NCI-H1105 (cell line): ENCODE measurements around the gene SELENOO.
A peak's percentile ranks its signal among the peaks of the same experiment; 100 is the strongest.

ENCODE experiments used
- DNase-seq: peaks from one replicate; lab custom pipeline; 2025; lab: John Stamatoyannopoulos, UW

Gene SELENOO

DNA sequence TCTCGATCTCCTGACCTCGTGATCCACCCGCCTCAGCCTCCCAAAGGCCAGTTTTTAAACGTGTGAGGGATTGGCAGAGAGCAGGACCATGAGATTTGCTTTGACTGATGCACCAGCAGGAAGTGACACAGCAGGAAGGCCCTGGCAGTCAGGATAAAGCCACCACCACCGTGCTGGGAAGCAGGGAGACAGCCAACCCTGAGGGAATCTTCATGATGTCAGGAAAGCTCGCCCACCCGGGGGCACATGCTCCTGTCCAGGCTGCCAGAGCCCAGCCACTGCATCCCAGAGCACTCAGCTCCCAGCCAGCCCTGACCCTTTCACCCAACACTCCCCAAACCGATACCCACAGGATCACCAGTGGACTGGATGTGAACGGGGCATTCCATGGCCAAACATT is 37.9 kb downstream of the SELENOO start:
- DNase-seq: no peak

DNA sequence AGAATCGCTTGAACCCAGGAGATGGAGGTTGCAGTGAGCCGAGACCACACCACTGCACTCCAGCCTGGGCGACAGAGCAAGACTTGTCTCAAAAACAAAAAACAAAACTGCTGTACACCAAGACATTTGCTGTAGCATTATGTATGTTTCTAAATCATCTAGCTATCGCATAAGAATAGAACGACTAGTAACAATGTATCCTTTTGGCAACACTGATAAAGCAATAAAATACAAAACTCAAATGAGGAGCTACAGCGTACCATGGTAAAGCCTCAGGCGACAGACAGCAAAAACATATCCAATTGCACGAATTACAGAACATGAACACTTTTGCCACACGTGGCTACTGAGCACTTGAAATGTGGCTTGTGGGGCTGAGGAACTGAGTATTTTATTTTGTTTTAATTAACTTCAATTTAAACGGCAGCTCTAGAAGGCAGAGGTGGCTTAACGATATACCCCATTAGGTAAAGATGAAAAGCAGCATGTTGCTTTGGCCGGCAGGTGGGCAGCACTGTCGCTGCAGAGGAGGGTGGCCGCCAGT is 41.7 kb downstream of the SELENOO start:
- DNase-seq: no peak

GRCh38 chr22:50243685-50244419 is 43.0 kb downstream of the SELENOO start:
- DNase-seq: no peak

DNA sequence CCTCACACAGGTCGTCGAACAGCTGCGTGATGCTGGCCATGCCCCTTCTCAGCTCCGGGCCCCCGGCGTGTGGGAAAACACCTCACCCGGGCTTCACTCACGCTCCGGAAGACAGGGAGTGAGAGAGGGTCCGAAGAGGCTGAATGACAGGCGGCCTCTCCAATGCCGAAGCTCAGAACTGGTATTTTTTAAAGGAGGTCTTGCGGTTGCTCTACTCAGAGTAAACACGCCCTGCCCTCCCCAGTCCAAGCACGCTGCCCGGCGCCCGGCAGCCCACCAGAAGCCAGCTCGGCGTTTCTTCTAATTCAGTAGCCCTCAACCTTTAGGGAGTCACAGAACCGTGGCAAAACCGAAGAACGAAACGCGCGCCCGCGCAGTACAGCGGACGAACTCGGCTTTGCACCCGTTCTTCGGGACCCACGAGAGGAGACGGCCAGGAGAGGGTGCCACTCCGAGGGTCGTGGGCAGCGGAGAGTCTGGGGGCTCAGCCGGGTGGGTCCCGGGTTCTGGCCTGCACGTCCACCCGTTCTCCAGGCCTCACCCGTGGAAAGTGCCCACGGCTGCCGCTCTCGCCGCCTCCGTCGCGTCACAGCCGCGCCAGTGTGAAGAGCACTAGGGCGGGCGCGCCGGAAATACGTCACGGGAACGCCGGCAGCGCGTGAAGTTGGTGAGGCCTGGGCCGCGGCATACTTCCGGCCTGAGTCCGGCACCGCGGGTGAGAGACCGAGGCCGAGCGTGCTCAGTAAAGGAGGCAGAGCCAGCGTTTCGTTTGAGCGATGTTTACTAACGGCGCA is 43.8 kb downstream of the SELENOO start, which contains the start of gene TUBGCP6:
Gene TUBGCP6, minus strand, starts transcription at position 604 of the 794 bp plus-strand sequence. Its CDS starts 564 bp downstream, at position 40.
- peak; percentile 84 for DNase-seq

GRCh38 chr22:50245214-50246072 is 44.6 kb downstream of the SELENOO start:
- no peak for DNase-seq

DNA sequence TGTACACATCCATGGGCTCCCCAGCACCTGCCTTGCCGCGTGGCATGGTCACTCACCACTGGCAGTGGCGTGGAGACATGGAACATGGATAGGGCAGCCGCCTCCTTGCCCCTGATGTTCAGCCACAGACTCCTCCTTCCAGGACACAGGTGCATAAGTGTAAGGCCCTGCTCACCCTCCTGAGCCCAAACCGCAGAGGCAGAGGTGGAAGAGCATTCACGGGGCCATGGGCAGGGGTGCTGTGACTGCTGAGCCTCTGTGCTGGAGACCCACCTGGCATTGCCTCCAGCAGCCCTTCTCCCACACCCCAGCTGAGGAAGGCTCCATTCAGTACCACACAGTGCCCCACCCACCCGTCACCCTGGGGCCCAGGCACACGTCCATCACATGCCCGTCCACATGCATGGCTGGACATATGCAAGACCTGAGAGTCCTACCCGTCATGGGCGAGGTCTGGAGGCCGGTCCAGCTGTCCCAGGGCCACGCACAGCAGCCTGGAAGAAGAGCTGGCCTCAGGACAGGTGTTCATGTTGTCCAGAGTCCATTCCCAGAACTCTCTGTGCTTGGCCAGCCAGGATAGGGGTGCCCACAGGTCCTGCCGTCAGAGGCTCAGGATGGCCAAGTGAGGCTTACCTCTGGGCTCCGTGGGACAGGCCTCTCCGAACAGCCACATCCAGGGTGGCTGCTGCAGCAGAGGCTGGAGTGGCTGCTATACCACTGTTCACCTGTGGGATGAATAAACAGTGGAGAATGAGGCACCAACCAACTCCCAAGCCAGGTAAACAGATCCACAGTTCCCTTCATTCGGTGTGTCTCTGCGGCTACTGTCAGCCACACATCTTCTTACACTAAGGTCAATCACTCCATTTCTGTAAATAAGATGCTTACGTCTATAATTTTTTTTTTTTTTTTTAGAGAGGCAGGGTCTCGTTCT is 45.7 kb downstream of the SELENOO start:
- no peak for DNase-seq

GRCh38 chr22:50247748-50248147 is 46.9 kb downstream of the SELENOO start:
- no peak for DNase-seq

- DNase-seq: no peak
Measured at GRCh38 chr22:50248196-50249081, 47.6 kb downstream of the SELENOO start.

- DNase-seq: no peak
Measured at GRCh38 chr22:50249341-50250248, 48.8 kb downstream of the SELENOO start.

GRCh38 chr22:50250249-50250554 is 49.4 kb downstream of the SELENOO start:
- no peak for DNase-seq

DNA sequence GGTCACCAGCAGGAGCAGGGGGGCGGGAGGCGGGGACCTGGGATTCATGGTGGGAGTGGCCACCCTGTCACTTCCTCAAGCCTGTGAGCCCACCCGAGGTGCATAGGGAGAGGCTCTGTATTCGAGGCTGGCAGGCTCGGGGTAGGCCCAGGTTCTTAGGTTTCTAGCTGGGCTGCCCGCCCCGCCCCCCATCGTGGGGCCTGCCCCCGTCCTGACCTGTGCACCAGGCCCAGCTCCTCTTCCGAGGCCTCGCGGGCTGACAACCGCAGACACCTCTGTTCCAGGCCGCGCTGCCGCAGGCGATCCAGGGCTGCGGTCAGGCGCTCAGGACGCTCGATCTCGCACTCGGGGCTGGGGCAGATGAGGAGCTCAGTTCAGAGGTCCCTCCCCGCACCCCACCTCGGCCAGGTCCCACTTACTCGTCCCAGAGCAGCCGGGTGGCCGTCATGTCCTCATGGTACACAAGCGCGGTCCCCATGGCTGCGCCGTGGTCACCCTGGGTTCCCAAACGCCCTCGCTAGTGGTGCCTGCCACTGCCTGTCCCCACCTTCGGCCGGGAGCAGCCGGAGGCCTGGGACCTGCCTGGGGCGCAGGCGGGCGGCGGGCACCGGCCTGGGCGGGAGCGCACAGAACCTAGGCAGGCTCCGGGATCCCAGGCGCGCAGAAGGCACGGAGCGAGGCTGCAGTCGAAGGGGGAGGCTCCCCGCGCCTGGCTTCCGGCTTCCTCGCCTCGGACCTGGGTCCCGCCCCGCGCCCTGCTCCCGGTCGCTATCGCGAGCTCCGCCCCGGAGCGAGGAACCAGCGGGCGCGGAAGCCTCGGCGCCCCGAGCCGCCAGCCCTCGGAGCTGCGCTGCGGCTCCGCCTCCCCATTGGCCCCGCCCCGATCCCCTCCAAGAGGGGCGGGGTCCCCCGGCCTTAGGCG is 50.0 kb downstream of the SELENOO start, which contains the start of gene HDAC10:
Gene HDAC10, minus strand, starts transcription at position 711 of the 922 bp plus-strand sequence. Its CDS starts 233 bp downstream, at position 478.
- DNase-seq: peak; percentile 55

DNA sequence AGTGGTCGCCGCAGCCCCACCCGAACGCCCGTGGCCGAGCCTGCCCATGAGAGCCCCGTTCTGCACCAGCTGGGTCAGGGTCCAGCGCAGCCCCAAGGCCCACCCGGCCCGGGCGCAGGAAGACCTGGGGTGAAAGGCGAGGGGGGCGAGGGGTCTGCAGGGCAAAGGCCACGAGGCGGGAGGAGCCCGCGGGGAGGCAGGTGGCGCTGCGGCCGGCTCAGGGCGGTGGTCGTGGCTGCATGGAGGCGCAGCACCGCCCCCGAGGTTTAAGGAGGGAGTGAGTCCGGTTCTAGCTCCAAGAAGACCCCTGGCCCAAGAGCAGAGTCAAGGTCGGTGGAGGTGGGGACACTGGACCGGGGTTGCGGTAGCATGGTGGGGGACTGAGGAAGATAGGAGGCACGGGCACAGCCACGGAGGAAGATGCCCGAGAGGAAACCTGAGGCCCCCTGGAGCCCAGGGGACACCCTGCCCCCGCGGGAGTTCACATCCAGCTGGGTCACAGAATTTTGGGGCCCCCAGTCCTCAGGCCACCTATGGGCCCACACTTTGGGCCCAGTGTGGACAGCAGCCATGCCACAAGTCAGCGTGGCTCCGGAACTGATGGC is 50.8 kb downstream of the SELENOO start:
- no peak for DNase-seq

DNA sequence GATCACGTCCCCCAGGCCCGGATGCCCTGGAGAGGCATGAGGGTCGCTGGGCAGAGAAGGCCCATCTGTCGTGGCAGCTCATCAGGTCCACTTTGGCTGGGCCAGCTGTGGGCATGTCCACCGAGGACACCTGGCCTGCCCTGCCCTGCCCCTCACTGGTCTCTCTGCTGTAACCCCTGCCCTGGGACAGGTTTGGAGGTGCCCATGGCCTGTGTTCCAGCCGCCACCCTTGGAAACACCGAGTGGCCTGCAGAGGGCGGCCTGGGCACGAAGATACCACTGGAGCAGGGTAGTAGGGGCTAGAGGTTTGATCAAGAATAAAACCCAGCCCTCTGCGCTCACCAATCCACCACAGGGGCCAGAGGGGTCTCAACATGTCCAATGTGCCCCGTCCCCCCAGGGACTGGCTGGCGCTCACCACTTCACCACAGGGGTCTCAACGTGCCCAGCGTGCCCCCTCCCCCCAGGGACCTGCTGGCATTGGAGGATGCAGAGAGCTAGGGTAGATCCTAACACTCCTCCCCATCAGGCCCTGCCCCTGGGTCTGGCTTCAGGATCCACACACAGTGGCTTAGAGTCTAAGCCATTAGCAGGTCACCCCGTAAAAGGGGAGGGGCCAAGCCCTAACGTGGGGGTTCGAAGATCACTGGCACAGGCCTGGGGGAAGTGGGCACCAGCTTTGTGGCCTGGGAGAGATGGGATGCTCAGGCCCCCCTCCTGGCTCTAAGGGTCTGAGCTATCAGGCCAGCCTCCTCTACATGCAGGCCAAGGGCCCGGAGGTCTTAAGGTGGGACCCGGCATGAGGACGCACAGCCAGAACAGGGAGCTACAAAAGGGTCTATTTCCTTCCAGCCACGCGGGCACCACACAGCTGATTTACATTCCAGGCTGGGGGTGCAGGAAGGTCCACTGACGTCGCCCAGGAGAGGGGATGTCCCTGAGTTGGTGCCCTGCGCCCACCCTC is 51.6 kb downstream of the SELENOO start:
- peak; percentile 28 for DNase-seq

- no peak for DNase-seq
Measured at GRCh38 chr22:50253046-50253915, 52.5 kb downstream of the SELENOO start.

- no peak for DNase-seq
Measured at GRCh38 chr22:50253941-50254340, 53.1 kb downstream of the SELENOO start.
